Endothelial cell of umbilical vein (primary cell): ENCODE measurements around the gene SOX15. TPM values are rescaled to one million over a fixed set of nuclear protein-coding genes. Genes with fewer than 3 reads are reported as not detected.

Experiments
- BruUV-seq: library from RNA; stranded (reverse); fragments of 400-500 nt; replicated peaks from 2 replicates; lab custom pipeline; 2021; lab: Mats Ljungman, UMichigan
- CTCF ChIA-PET: fragments of 300-600, 350-600 bp; sonication (Branson Sonifier 250); formaldehyde crosslinking; loops from one replicate; lab custom pipeline; 2021; ENCODE audit warnings: antibody characterized with exemption, inconsistent platforms; lab: Charles Lee
- POLR2A ChIA-PET: fragments of 300-600, 350-600 bp; sonication (Branson Sonifier 250); formaldehyde crosslinking; loops from one replicate; lab custom pipeline; 2021; ENCODE audit warnings: antibody characterized with exemption, inconsistent platforms; lab: Charles Lee
- DNase-seq: peaks from one replicate; pipeline ENCODE4 v3.0.0-alpha.2; 2011; ENCODE audit warnings: low read depth, low spot score
- FAIRE-seq: peaks from 2 replicates; lab custom pipeline; 2011; peaks lifted over from hg19 to GRCh38; lab: Jason Lieb, UNC
- H2AFZ ChIP-seq: 2 replicates; pipeline ENCODE4 v1.6.0; 2012; ENCODE audit warnings: low read depth, low read length, control low read depth, inconsistent platforms
- H3K27ac ChIP-seq: 2 replicates; pipeline ENCODE4 v1.5.1; 2011; ENCODE audit warnings: low read depth, mild to moderate bottlenecking, control low read depth, low read length, moderate library complexity; ENCODE audit not compliant: insufficient read depth
- H3K27me3 ChIP-seq, 2 experiments: 2 replicates each; pipeline versions ENCODE4 v1.6.0 to v1.6.1; 2011; ENCODE audit warnings: low read length in 2 of 2, mixed read lengths in 1 of 2; ENCODE audit not compliant: control insufficient read depth in 2 of 2, insufficient read depth in 2 of 2
- H3K36me3 ChIP-seq, 2 experiments: 2 replicates in 1 of 2; 3 replicates in 1 of 2; pipeline ENCODE4 v1.5.1; 2011; ENCODE audit warnings: low read length in 2 of 2, mild to moderate bottlenecking in 1 of 2, moderate library complexity in 1 of 2; ENCODE audit not compliant: control insufficient read depth in 2 of 2, insufficient read depth in 2 of 2; ENCODE audit errors: extremely low read depth in 1 of 2
- H3K4me1 ChIP-seq: 3 replicates; pipeline ENCODE4 v1.5.1; 2011; ENCODE audit warnings: mild to moderate bottlenecking, low read length; ENCODE audit not compliant: control insufficient read depth, insufficient read depth; ENCODE audit errors: extremely low read depth
- H3K4me2 ChIP-seq: 2 replicates; pipeline ENCODE4 v1.6.1; 2011; ENCODE audit warnings: low read length, control low read depth, mixed read lengths; ENCODE audit not compliant: insufficient read depth
- H3K4me3 ChIP-seq, 3 experiments: fragments of 200-600 bp in 1 of 3; sonication (generic), shearing (Covaris generic) in 1 of 3; replicated peaks in 1 of 3; 2 replicates each; pipeline ENCODE4 v1.5.1; 2011 to 2016; ENCODE audit warnings: control low read depth in 3 of 3, low read length in 3 of 3, mild to moderate bottlenecking in 2 of 3, inconsistent platforms in 1 of 3, low read depth in 1 of 3, moderate library complexity in 1 of 3; ENCODE audit not compliant: insufficient read depth in 1 of 3
- H3K79me2 ChIP-seq: 2 replicates; pipeline ENCODE4 v1.6.0; 2012; ENCODE audit warnings: low read length, inconsistent platforms; ENCODE audit not compliant: control insufficient read depth, insufficient read depth
- H3K9ac ChIP-seq: replicated peaks from 2 replicates; pipeline ENCODE3; 2011; ENCODE audit warnings: low read length, control low read depth; ENCODE audit not compliant: insufficient read depth; ENCODE audit errors: extremely low read depth
- H3K9me1 ChIP-seq: replicated peaks from 3 replicates; pipeline ENCODE4 v1.6.0; 2011; ENCODE audit warnings: mild to moderate bottlenecking, low read length; ENCODE audit not compliant: control insufficient read depth, insufficient read depth; ENCODE audit errors: extremely low read depth
- H3K9me3 ChIP-seq: replicated peaks from 2 replicates; pipeline ENCODE4 v1.5.1; 2012; ENCODE audit warnings: low read length, inconsistent platforms; ENCODE audit not compliant: control insufficient read depth, insufficient read depth
- H4K20me1 ChIP-seq: replicated peaks from 2 replicates; pipeline ENCODE3; 2011; ENCODE audit warnings: mild to moderate bottlenecking, low read length; ENCODE audit not compliant: control insufficient read depth, insufficient read depth; ENCODE audit errors: extremely low read depth
- CTCF ChIP-seq, 2 donors: IDR thresholded peaks; 1 replicate in 1 of 2; 2 replicates in 1 of 2; pipeline ENCODE4 v1.5.1; 2011; ENCODE audit warnings: low read length in 2 of 2, mild to moderate bottlenecking in 2 of 2, moderate library complexity in 2 of 2, control low read depth in 1 of 2, inconsistent platforms in 1 of 2, low read depth in 1 of 2; ENCODE audit not compliant: insufficient read depth in 1 of 2; ENCODE audit errors: extremely low read depth in 1 of 2
- EZH2 ChIP-seq: IDR thresholded peaks from 2 replicates; pipeline ENCODE4 v1.6.1; 2012; ENCODE audit warnings: borderline replicate concordance, low read depth, mild to moderate bottlenecking, moderate library complexity, low read length, inconsistent platforms; ENCODE audit not compliant: severe bottlenecking
- FOS ChIP-seq: IDR thresholded peaks from 2 replicates; pipeline ENCODE4 v1.6.1; 2011; ENCODE audit warnings: mild to moderate bottlenecking, low read length, moderate library complexity, borderline replicate concordance; ENCODE audit not compliant: insufficient read depth
- GATA2 ChIP-seq: IDR thresholded peaks from 2 replicates; pipeline ENCODE4 v1.7.0; 2011; ENCODE audit warnings: low read depth, mild to moderate bottlenecking, moderate library complexity, mixed read lengths, low read length; ENCODE audit not compliant: insufficient read length, insufficient read depth
- JUN ChIP-seq: IDR thresholded peaks from 2 replicates; pipeline ENCODE4 v1.6.1; 2011; ENCODE audit warnings: borderline replicate concordance, low read depth; ENCODE audit not compliant: insufficient read length, insufficient read depth
- MAX ChIP-seq: IDR thresholded peaks from 2 replicates; pipeline ENCODE4 v1.6.1; 2011; ENCODE audit not compliant: insufficient read depth, insufficient read length
- MYC ChIP-seq: IDR thresholded peaks from one replicate; pipeline ENCODE4 v1.6.1; 2011; ENCODE audit warnings: mild to moderate bottlenecking, low read depth, low read length
- POLR2A ChIP-seq: IDR thresholded peaks from 2 replicates; pipeline ENCODE4 v1.6.1; 2012; ENCODE audit warnings: low read depth, mild to moderate bottlenecking, control low read depth, low read length
- POLR2AphosphoS5 ChIP-seq: IDR thresholded peaks from 2 replicates; pipeline ENCODE4 v1.6.1; 2012; ENCODE audit warnings: low read depth, mild to moderate bottlenecking, control low read depth, low read length, moderate library complexity; ENCODE audit not compliant: insufficient read depth
- dilution Hi-C: fragments of 300-500 bp; cut with MboI; formaldehyde crosslinking; loops from one replicate; pipeline ENCODE4 v1.15.0; 2019; ENCODE audit warnings: low sequenced_read_pairs; ENCODE audit not compliant: extremely low pct_ligation_motif_present
- intact Hi-C: fragments of 100-400 bp; cut with micrococcal nuclease; formaldehyde crosslinking; loops from one replicate; pipeline ENCODE4 v1.10.0; 2022
- polyA plus RNA-seq, 4 experiments: library from polyadenylated mRNA; depleted of rRNA in 3 of 4; stranded (reverse) in 3 of 4; unstranded in 1 of 4; fragments of >200 nt; gene quantifications; 2 replicates each; pipeline versions ENCODE4 v1.2.1 to v1.2.3, GENCODE V29; 2011 to 2012; ENCODE audit warnings: missing spikeins in 1 of 4
- total RNA-seq: library from RNA; stranded (reverse); gene quantifications from 2 replicates; pipeline ENCODE4 v1.2.3, GENCODE V29; 2021

The SOX15 gene
- total and polyA plus RNA-seq, 2 donors (not counting 3 experiments of a cell fraction or from before 2014, with no cell fraction given), result 0.26 to 0.46 TPM

- POLR2A ChIA-PET, result no interaction called here
- no peaks in the 10 kb centered on the region for H3K36me3 ChIP-seq
- FAIRE-seq, result no peak
- no peak overlapping the region for H3K9ac ChIP-seq
- CTCF ChIA-PET, result interaction anchor here (0.9 to 1.2 kb wide), 2 partner anchors 12 to 75 kb away, joined by 3 to 5 read pairs; partner anchors contain the start of gene TP53
- intact Hi-C loops, result loop anchor here (10.0 kb wide), 1 partner anchor 233 kb away; no protein-coding TSS in a partner anchor
- no peak overlapping the region for H2AFZ ChIP-seq
- H3K27ac ChIP-seq, result no peak overlapping the region
- H3K4me1 ChIP-seq, result peaks cover 24% of the 10 kb centered on the region
- H4K20me1 ChIP-seq, result peaks cover 3% of the 10 kb centered on the region
- dilution Hi-C loops, result no loop called here
- no peak overlapping the region for H3K4me3 ChIP-seq
- no peaks in the 10 kb centered on the region for H3K9me3 ChIP-seq
- TF ChIP-seq MYC (no peak), MAX (no peak), JUN (no peak), GATA2 (no peak), POLR2A (no peak), EZH2 (no peak), CTCF (IDR thresholded peaks at IDR 0.05; ENCODE audit: extremely low read depth in 1 of 2, insufficient read depth in 1 of 2, low read depth in 1 of 2, low read length in 2 of 2) (no peak), FOS (no peak), POLR2AphosphoS5 (no peak)
- no TSS peak for BruUV-seq
- no peaks in the 10 kb centered on the region for H3K9me1 ChIP-seq
- no peaks in the 10 kb centered on the region for H3K27me3 ChIP-seq
- peak overlapping the region; percentile 31 for H3K4me2 ChIP-seq
- peaks cover 52% of the 10 kb centered on the region for H3K79me2 ChIP-seq
- peak; percentile 35 for DNase-seq
Measured at GRCh38 chr17:7612294-7612640, 22.4 kb upstream of the SOX15 start.
